ENCODE data around the gene NDUFV2.

- TF ChIP-seq CTCF (IDR thresholded peaks at IDR 0.05) (no peak), EP300 (IDR thresholded peaks at IDR 0.05) (no peak)
Measured at GRCh38 chr18:9120796-9121195, 18.3 kb downstream of the NDUFV2 start.

All from stomach (tissue), 4 donors.